Fibroblast of lung (primary cell): ENCODE measurements around the gene ZNF557.

Experiments
- EZH2 ChIP-seq: IDR thresholded peaks from 2 replicates; pipeline ENCODE4 v1.5.1; 2012; ENCODE audit warnings: low read length, control low read depth, mild to moderate bottlenecking; ENCODE audit errors: missing control alignments
- TF ChIP-seq, protein P1 (sequence below), 2 donors: IDR thresholded peaks in 1 of 2; conservative IDR thresholded peaks in 1 of 2; 1 replicate in 1 of 2; 2 replicates in 1 of 2; pipeline ENCODE4 v1.5.1; 2011 to 2012; ENCODE audit warnings: low read length in 2 of 2, control low read depth in 1 of 2, inconsistent platforms in 1 of 2, low read depth in 1 of 2, mild to moderate bottlenecking in 1 of 2

DNA sequence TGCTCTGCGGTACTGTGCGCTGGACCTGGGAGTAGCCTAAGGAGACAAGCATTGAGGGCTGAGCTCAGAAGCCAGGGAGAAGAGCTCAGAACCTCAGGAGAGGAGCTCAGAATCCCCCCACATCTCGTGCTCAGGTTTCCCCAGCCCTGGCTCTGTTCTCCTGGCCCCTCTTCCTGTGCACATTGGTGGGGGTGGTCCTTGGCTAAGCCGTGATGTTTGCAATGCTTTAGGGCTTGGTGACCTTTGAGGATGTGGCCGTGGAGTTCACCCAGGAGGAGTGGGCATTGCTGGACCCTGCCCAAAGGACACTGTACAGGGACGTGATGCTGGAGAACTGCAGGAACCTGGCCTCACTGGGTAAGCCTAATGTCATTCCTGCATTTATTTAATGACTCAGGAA lies 6.6 kb downstream of the ZNF557 start:
- no peak for TF ChIP-seq EZH2
- TF ChIP-seq, protein P1, sequence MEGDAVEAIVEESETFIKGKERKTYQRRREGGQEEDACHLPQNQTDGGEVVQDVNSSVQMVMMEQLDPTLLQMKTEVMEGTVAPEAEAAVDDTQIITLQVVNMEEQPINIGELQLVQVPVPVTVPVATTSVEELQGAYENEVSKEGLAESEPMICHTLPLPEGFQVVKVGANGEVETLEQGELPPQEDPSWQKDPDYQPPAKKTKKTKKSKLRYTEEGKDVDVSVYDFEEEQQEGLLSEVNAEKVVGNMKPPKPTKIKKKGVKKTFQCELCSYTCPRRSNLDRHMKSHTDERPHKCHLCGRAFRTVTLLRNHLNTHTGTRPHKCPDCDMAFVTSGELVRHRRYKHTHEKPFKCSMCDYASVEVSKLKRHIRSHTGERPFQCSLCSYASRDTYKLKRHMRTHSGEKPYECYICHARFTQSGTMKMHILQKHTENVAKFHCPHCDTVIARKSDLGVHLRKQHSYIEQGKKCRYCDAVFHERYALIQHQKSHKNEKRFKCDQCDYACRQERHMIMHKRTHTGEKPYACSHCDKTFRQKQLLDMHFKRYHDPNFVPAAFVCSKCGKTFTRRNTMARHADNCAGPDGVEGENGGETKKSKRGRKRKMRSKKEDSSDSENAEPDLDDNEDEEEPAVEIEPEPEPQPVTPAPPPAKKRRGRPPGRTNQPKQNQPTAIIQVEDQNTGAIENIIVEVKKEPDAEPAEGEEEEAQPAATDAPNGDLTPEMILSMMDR (conservative IDR thresholded peaks at IDR 0.05 in 1 of 2, IDR thresholded peaks at IDR 0.05 in 1 of 2; ENCODE audit: low read depth in 1 of 2, low read length in 2 of 2), result no peak
